ENCODE measurements around the gene SPATA3.

GRCh38 chr2:231046916-231047273 lies 51.0 kb downstream of the SPATA3 start:
- TF ChIP-seq CTCF (IDR thresholded peaks at IDR 0.05; ENCODE audit: low read depth, low read length, poor library complexity, severe bottlenecking), result no peak
- TF ChIP-seq EZH2phosphoT487 (IDR thresholded peaks at IDR 0.05; ENCODE audit: borderline replicate concordance, low read length), result no peak

Measured in DOHH2 (cell line).